ENCODE measurements around the gene IRF2.

- TF ChIP-seq EZH2 (IDR thresholded peaks at IDR 0.05; ENCODE audit: borderline replicate concordance, low read depth, low read length, severe bottlenecking): no peak
- no peak for TF ChIP-seq CTCF (IDR thresholded peaks at IDR 0.05; ENCODE audit: borderline replicate concordance, extremely low read depth, low read length, poor library complexity, severe bottlenecking)
Observed at GRCh38 chr4:184448141-184448540, 26.2 kb downstream of the IRF2 start.

All from DND-41 (cell line).